Measurements from ENCODE around the gene C22orf42.
"Not testable (repeated sequence)": the region's sequence is repeated elsewhere in the genome, so short reads cannot be mapped to it uniquely, and the experiment has no call there.

GRCh38 chr22:32134796-32135195, 24.3 kb downstream of the C22orf42 start:
- TF ChIP-seq CTCF (conservative IDR thresholded peaks at IDR 0.05 in 1 of 2, IDR thresholded peaks at IDR 0.05 in 1 of 2; ENCODE audit: low read depth in 1 of 2, low read length in 2 of 2); EZH2 (IDR thresholded peaks at IDR 0.05; ENCODE audit: low read length, missing control alignments): not testable (repeated sequence)

Data from fibroblast of lung (primary cell).